Glomerular visceral epithelial cell (primary cell): ENCODE measurements around the gene IGSF3.
A peak's percentile ranks its signal among the peaks of the same experiment; 100 is the strongest.
"Not testable (repeated sequence)": the region's sequence is repeated elsewhere in the genome, so short reads cannot be mapped to it uniquely, and the experiment has no call there.

Source experiments
- DNase-seq: peaks from one replicate; pipeline ENCODE4 v3.0.0-alpha.2; 2016; ENCODE audit errors: extremely low spot score

IGSF3 gene

DNA sequence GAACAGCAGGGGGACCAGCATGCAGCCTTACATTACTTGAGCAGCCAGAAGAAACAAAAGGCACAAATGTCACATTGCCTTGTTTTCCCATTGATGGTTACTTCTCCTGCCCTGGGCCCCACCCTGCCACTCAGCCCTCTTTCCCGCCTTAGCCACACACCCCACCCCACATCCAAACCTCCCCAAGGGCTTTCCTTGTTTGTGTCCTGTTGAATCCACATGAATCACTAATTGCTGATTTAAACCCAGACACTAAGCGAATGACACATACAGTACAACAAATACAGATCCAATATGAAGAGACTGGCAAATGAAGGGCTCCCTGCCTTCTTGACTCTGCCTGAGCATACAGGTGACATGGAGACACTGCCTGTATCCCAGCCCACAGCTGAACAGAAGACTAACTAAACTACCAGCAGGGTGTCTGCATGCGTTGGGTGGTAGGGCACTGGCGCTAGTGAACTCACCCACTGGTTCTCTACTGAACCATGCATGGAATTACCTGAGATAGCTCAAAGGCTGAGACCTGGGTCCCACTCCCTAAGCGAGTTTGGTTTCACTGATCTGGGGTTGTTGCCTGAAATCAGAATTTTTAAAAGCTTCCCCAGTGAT lies 3.1 kb downstream of the IGSF3 start:
- DNase-seq: no peak

DNA sequence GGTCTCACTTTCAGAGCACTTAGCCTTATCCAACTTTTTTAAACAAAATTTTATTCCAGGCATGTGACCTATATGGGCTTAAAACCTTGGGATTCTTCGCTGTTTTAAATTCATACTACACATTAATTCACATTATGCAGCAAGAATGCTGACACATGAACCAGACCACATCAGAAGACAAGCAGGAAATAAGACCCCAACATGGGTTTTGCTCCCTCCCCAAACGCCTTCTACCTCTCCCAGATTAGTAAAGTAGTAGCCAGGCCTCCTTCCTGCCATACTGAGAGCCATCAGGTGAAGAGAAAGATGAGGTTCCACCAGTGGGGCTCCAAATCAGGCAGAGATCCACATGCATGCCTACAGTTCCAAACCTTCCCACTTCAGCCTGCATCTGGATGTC lies 3.7 kb downstream of the IGSF3 start:
- no peak for DNase-seq

DNA sequence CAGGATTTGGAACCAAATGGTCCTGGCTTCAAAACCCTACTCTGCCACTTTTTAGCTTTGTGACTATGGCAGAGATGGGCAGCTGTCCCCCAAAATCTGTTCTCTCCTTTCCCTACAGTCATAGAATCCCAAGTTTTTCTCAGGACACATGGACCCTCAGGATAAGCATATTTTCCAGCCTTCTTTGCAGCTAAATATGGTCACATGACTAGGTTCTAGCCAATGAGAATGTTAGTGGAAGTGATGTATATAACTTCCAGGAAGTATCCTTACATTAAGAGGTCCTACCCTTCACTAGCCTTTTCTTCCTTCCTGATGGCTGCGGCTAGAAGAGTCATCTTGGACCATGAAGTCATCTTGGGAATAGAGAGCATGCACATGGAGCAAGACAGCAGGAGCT lies 5.9 kb downstream of the IGSF3 start:
- DNase-seq: no peak

DNA sequence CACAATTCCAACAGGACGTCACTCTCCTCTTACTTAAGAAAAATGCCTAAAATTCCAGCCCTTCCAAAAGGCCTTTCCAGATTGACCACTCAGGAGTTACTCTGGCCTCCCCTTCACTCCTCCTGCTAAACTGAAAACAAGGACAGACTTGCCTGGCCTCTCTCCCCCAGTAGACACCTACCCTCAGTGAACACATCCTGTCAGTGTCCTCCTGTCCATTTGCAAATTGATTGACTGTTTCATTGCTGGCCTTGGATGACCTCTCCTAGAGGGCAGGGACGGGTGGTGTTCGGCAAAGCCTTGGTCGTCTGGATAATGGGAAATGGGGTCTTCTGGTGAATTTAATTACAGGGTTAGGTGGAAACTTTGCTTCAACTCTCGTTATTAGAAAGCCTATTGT lies 8.9 kb downstream of the IGSF3 start:
- not testable (repeated sequence) for DNase-seq

DNA sequence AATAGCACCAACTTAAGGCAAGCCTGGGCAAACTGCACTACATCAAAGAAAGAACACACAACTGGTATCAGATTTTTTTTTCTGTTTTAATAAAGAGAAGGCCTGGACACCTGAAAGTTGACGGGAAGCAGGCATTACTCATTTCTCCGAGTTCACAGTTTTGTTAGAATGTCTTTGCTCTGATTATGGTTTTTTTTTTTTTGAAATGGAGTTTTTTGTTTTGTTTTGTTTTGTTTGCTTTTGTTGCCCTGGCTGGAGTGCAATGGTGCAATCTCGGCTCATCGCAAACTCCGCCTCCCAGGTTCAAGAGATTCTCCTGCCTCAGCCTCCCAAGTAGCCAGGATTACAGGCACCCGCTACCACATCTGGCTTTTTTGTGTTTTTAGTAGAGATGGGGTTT lies 9.7 kb downstream of the IGSF3 start:
- DNase-seq: not testable (repeated sequence)

DNA sequence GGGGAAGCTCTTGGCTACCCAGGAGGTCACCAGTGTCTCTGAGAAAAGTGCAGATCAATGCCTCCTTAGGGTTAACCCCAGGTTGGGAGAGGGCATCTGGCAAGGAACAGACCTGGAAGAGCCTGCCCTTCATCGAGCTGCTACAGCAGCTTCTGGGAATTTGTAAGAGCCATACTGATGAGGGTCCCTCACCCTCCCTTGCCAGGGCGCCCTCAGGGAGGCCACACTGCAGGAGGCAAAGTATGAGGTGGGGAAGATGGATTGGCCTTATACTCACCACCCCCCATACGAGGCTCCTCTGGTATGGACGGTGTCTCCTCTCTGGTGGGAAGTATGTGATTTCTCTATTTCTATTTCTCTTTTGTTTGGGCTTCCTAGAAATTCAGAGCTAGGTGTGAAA lies 13.2 kb downstream of the IGSF3 start:
- no peak for DNase-seq

DNA sequence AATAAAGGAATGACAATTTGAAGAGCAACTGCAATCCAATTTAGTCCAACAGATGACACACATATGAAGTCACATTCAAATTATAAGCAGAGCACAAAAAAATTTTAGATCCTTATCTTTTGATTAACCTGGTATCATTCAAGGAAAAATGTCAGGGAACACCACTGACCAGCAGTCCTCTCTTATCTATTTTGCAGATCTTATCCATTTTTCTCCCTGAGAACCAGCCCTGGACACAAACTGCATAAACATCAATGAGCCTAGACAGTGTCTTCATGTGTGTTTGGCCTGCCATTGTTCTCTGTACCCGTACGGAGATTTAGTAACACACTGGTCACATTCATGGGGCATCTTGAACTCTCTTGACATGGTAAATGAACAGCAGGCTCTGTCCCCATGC lies 14.9 kb downstream of the IGSF3 start:
- DNase-seq: not testable (repeated sequence)

DNA sequence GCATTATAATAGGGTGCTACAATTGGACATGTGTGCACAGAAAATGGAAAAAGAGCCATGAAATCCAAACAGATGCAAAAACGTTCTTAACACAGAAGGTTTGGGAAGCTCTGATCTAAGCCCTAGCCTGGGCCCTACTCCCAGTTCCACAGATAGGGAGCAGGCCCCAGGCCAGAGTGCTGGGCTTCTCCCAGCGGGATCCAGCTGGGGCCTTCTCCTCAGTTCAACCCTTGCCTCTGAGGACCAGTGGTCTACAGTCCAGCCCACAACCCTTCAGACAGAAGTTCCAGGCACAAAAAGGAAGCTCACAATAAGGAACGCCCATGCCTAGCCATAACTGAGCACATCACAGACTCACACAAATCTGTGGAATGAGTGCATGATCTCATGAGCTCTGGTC lies 16.8 kb downstream of the IGSF3 start:
- DNase-seq: not testable (repeated sequence)

DNA sequence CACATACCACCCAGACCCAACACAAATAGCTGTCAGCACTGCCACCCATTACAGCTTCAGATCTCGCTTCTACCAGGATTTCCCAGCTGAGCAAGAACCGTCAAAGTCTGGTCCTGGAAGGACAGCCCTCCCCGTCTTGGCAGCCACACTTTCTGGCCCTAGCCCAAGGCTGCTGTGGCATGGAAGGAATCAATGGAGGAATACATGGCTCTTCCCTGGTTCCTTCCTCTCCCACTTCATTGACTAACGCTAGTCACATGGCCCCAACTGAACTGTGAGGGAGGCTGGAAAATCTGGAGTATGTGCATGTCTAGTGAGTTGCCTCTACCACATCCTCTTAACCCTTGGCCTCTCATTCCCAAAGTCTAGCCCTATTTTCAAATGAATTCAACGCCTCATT lies 18.5 kb downstream of the IGSF3 start:
- not testable (repeated sequence) for DNase-seq

DNA sequence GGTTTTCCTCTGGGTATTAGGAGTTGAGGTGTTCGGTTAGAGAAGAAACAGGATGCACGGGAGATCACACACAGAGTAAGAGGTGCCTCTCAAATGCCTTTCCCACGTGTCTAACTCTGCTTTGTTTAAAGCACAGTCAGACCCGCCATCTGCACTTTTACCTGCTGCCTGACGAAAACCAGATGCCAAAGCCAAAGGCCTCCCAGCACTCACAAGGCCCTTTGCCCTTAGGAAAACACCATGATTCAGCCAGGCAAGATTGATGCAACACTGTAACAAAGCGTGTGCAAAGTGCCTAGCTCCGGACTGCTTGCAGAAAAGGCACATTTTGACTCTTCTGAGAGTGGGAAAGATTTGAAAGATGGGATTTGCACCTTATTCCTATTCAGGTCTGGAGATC lies 19.2 kb downstream of the IGSF3 start:
- not testable (repeated sequence) for DNase-seq

DNA sequence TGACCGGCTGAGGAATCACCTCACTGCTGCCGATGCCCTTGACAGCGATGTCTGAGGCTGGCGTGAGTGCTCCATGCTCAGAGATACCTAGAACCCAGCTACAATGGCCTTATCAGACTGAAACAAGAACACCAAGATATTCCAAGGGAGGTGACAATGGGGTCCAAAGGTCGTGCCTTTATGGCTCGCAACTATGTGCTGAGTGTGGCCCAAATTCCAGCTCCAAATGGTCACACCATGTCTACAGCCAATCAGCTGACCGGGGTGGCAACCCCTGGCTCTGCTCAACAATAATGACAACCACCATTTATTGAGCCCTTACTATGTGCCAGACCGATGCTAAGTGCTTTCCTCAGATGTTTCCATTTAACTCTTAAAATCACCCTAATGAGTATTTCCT lies 20.3 kb downstream of the IGSF3 start:
- not testable (repeated sequence) for DNase-seq

DNA sequence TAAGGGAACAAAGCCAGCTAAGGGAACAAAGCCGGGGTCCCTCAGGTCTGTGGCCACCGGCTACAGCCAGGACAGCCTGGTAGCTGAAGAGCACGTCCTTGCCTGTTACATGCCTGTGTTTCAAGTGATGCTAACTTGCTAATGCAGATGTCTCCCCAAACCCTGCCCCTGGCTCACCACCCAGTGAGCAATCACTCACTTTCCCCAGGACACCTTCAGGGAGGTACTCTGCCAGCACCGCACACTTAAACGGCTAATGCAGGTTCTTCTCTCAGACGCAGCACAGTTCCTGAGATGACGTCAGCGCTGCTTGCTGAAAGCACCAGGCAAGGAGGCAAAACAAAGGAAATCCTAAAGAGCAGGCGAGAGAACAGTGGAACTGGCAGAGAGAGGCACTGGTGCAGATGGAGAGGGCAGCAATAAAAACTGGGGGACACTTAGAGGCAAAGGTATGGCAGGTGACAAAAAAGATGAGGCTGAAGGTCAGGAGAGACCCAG lies 20.8 kb downstream of the IGSF3 start:
- peak; percentile 42 for DNase-seq

DNA sequence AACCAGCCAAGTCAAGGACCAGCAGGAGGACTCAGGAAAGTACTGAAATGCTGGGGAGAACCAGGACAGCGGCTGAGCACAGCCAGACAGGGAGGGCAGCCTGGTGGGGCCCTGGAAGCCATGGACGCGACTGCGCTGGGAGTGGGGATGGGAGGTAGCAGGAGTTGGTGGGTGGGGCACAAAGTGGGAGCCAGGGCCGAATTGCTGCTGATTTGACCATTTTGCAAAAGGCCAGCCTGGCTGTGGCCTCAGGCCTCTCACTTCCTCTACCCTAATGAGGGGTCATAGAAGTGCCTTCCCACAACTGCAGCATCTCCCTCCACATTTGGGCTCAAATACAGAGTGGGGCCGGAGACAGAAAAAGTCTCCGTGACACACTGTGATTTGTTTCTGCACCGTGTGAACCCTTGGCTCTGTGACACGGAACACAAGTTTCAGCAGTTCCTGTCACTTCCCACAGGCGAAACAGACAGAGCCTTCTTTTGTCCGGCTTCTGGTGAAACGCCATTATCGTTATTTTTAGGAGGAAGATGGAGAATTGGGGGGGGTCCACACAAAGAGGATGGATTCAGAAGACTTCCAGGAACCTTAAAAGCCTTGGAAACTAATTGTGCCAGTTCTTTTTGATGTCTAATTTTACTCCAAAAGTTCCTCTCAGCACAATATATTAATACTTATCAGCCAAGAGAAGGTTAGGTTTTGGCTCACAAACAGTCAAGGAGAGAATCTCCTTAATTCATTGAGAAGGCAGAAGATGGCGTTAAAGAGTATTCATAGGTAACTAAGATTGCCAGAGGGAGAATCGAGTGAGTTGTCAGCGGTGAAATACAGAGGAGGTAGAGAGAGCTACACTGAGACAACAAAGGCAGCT lies 21.5 kb downstream of the IGSF3 start:
- DNase-seq: not testable (repeated sequence)

DNA sequence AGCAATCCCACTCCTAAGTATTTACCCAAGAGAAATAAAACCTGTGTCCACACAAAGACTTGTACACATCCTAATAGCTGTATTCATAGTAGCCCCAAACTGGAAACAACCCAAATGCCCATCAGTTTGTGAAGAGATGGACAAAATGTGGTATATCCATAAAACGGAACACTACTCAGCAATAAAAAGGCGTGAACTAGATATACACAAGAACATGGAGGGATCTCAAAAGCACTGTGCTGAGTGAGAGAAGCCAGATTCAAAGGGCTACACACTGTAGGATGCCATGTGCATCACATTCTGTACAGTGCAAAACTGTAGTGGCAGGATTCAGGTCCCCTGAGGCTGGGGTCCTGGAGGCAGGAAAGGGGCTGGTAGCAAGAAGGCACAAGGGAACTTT lies 22.5 kb downstream of the IGSF3 start:
- not testable (repeated sequence) for DNase-seq

DNA sequence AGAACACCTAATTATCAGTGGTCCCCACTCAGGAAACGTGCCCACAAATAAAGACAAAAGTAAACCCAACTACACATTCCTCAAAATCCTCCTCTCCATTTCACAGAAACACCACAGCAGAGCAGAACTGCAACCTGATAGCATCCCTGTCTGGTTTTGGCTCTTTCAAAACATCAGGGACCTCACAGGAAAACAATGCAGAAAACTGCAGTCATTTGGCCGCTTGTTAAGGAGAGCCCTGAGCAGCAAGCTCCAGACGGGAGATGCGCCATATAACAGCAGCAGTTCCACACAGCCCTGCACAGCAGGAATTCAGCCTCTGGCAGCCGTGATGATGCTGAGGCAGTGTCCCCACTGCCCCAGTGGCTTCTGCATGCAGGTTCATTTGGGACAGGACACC lies 23.4 kb downstream of the IGSF3 start:
- DNase-seq: not testable (repeated sequence)

DNA sequence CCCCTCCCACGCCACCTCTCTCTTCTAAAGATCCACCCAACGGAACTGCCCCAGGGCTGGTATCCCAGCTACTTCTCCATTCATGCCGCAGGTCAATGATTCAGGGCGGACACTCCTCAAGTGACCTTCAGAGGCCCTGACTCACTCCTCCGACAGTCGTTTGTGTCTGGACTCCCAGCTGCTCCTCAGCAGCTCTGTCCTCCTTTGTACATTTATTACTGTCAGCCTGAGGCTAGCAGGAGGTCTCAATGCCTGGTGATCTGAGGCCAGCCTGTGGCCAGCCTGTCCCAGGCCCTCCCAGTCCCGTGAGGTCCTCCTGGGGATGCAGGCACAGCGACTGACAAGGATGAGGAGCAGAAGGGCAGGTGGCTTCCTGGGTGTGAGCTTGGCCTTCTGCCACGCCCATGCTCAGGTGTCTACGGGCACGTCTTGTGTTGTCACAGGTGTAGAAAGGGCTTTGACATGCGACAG lies 24.2 kb downstream of the IGSF3 start:
- DNase-seq: peak; percentile 58

DNA sequence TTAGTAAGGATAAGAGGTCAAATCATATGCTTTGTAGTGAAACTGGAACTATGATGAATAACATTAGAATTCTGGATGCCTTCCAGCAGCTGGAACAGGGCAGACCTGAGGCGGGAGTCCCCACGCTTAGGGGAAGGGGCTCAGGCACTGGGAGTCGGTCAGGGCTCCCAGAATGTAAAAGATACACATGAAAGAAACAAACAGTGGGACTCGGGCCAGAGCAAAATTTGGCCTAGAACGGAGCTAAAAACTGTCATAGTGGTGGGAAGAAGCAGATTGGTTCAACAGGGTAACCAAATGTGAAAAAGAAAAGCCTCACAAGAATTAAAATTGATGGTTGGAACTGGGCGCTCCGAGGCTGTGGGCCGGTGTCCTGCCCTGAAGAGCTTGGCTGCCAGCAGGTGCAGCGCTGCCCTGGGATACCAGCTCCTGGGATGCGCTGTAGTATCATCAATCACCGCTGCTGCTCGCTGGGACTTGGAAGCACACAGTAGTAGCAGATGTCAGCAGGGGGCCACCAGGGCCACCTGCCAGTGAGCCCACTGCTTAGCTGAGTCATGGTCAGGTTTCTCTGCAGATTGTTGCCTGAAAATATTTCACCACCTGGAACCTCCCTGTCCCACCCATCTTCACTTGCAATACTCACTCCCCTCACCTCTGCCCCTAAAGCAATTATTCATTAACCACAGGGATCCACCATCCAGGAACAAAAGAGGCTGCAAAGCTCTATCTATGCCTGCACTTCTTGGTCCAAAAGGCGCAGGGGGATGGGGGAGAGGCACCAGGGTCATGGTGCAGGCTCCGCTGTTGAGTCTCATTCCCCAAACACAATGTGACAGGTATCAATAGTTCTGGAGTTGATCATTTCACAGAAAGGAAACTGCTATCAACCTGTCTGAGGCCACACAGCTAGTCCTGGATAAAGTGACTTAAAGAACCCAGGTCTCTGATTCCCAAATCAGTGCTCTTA lies 24.9 kb downstream of the IGSF3 start:
- peak; percentile 33 for DNase-seq

DNA sequence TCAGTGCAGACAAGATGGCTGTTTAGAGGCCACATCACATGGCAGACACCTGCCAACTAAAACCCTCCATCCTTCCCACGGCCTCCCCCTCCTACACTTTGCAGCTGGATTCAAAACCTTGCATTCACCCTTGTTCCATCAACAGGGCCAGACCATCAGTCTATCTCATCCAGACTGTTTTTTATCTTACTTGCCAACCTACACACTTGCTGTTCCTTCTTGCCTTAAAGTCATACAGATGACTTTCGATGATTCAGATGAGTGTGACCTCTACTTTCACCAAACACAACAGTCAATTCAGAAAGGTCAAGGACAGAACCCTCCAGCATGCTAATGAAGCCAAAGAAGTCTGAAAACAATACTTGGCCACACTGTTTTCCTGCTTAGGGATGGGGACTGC lies 29.9 kb downstream of the IGSF3 start:
- DNase-seq: not testable (repeated sequence)

DNA sequence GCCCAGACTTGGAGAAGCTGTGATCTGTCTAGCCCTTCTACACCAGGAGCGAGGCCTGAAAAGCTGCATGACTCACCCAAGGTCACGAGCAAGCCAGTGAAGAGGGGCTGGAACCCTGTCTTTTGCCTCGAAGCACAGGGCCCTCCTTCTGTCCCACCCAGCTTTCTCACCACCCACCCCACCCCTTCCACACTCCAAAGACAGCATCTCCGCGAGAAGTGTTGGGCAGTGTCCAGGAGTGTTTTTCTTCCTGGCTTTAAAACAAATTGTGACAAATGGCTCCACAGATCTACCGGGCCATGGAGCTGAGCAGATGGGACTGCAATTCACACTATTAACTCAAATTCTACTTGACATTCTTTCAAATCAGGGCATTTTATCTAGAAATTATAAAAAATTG lies 30.9 kb downstream of the IGSF3 start:
- not testable (repeated sequence) for DNase-seq

DNA sequence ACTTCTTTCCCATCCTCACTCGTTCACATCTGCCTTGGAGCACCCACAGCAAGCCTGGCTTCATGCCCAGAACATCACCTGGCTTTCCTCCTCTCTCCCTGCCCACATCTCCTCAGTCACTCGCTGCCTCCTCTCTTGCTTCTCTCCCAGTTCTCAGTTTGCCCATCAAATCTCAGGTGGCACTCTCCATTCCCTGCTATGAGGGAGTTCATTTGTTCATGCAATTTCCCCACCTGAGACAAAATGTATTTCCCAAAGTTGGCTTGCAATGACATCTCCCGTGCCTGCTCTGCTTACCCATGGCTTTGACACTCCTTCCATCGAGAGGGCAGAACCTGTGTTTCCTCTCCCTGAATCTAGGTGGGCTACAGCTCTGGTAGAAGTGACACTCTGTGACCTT lies 33.1 kb downstream of the IGSF3 start:
- DNase-seq: not testable (repeated sequence)

DNA sequence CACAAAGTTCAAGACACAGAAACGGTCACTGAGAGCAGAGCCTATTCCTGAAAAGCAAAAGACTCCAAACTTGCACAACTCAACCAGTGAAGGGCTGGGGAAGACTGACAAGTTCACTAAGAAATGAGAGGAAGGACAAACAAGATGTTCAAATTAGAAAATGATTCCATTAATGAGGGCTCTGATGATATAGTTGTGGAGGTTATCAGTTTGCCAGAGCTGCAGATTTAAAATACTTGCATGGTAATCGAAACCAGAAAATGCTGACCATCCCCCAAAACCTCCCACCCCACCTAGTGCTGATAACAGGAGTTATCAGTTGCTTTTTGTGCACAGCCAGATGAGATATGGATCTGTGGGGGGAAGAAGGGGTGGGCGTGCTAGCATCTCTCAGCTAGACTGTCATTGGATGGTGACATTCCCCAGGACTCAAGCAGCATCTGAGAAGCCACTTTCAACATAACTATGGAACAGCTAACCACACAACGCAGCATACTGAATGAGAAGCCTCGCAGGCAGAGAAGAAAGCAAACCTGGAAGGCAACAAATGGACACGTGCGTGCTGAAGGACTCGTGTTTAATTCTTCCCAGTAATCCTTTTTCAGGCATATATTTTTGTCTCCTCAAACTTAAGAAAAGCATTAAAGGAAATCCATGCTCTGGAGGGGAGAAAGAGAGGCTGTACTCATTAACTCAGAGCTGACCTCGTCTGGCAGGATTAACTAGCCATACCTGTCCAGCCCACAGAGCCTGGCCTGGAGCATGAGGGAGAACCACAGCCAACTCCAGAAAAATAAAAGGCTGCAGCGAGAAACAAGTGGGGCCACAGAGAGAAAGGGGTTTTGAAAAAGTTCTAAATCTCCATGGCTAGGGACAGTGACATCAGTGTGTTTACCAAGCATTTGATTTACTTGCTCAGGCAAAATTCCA lies 35.3 kb downstream of the IGSF3 start:
- not testable (repeated sequence) for DNase-seq
